Loucy (cell line): ENCODE measurements around the gene UBTD2.

Source experiments
- H2AFZ ChIP-seq: fragments of 200-600 bp; sonication (generic); 2 replicates; pipeline ENCODE4 v1.6.0; 2016; ENCODE audit warnings: antibody characterized with exemption, mild to moderate bottlenecking, low read length, moderate library complexity
- H3F3A ChIP-seq: fragments of 200-600 bp; 2 replicates; pipeline ENCODE4 v1.6.0; 2016; ENCODE audit warnings: antibody characterized with exemption, low read depth, mild to moderate bottlenecking
- H3K27me3 ChIP-seq: fragments of 200-600 bp; sonication (generic); 2 replicates; pipeline ENCODE4 v1.6.1; 2014; ENCODE audit warnings: low read length, mild to moderate bottlenecking; ENCODE audit not compliant: insufficient read depth, poor library complexity, severe bottlenecking
- H3K36me3 ChIP-seq: fragments of 200-600 bp; sonication (generic); 2 replicates; pipeline ENCODE4 v1.6.1; 2016; ENCODE audit warnings: low read length; ENCODE audit not compliant: insufficient read depth
- H3K4me1 ChIP-seq: fragments of 200-600 bp; sonication (generic); 2 replicates; pipeline ENCODE4 v1.5.1; 2014; ENCODE audit warnings: low read length, mild to moderate bottlenecking; ENCODE audit not compliant: insufficient read depth, poor library complexity, severe bottlenecking
- H3K4me2 ChIP-seq: fragments of 200-600 bp; sonication (generic); 2 replicates; pipeline ENCODE4 v1.6.0; 2014; ENCODE audit warnings: antibody characterized with exemption, low read length, low read depth, mild to moderate bottlenecking; ENCODE audit not compliant: poor library complexity, severe bottlenecking
- H3K4me3 ChIP-seq: fragments of 200-600 bp; sonication (generic); 2 replicates; pipeline ENCODE4 v1.5.1; 2014; ENCODE audit warnings: low read length, mild to moderate bottlenecking, mixed read lengths; ENCODE audit not compliant: poor library complexity, severe bottlenecking
- H3K79me2 ChIP-seq: fragments of 200-600 bp; sonication (generic); 2 replicates; pipeline ENCODE4 v1.6.1; 2014; ENCODE audit warnings: low read length; ENCODE audit not compliant: insufficient read depth
- H3K9ac ChIP-seq: fragments of 200-600 bp; sonication (generic); 2 replicates; pipeline ENCODE4 v1.6.0; 2014; ENCODE audit warnings: mild to moderate bottlenecking, low read depth, low read length, moderate library complexity; ENCODE audit not compliant: poor library complexity, severe bottlenecking
- H3K9me2 ChIP-seq: fragments of 200-600 bp; sonication (generic); replicated peaks from 2 replicates; pipeline ENCODE4 v1.6.1; 2016; ENCODE audit warnings: low read depth, low read length, mixed read lengths
- H3K9me3 ChIP-seq: fragments of 200-600 bp; sonication (generic); 2 replicates; pipeline ENCODE4 v1.6.1; 2014; ENCODE audit warnings: mild to moderate bottlenecking, antibody characterized with exemption, low read length, low read depth; ENCODE audit not compliant: insufficient read depth
- H4K20me1 ChIP-seq: fragments of 200-600 bp; sonication (generic); 2 replicates; pipeline ENCODE4 v1.6.0; 2014; ENCODE audit warnings: antibody characterized with exemption, low read length, mild to moderate bottlenecking; ENCODE audit not compliant: insufficient read depth, poor library complexity, severe bottlenecking
- CTCF ChIP-seq: fragments of 200-600 bp; sonication (generic); conservative IDR thresholded peaks from 2 replicates; pipeline ENCODE4 v1.5.1; 2014; ENCODE audit warnings: mild to moderate bottlenecking, antibody characterized with exemption, low read length
- EZH2phosphoT487 ChIP-seq: fragments of 200-600 bp; IDR thresholded peaks from 2 replicates; pipeline ENCODE4 v1.6.1; 2018; ENCODE audit warnings: antibody characterized with exemption, mild to moderate bottlenecking, moderate library complexity, borderline replicate concordance

Gene UBTD2

GRCh38 chr5:172311605-172312004 lies 28.0 kb upstream of the UBTD2 start:
- Histone ChIP-seq H3K9ac (no peak overlapping the region), H3K36me3 (no peaks in the 10 kb centered on the region), H3K4me3 (no peak overlapping the region), H3K27me3 (no peaks in the 10 kb centered on the region), H3K79me2 (no peaks in the 10 kb centered on the region), H4K20me1 (no peaks in the 10 kb centered on the region), H3K9me2 (no peaks in the 10 kb centered on the region), H3K4me2 (no peak overlapping the region), H3F3A (no peaks in the 10 kb centered on the region), H3K9me3 (no peaks in the 10 kb centered on the region), H2AFZ (no peak overlapping the region), H3K4me1 (no peaks in the 10 kb centered on the region)
- TF ChIP-seq CTCF (no peak), EZH2phosphoT487 (no peak)

- Histone ChIP-seq H3K79me2 (no peaks in the 10 kb centered on the region), H3K9me3 (no peaks in the 10 kb centered on the region), H4K20me1 (no peaks in the 10 kb centered on the region), H3K4me2 (no peak overlapping the region), H3K9ac (no peak overlapping the region), H3K27me3 (no peaks in the 10 kb centered on the region), H3K4me1 (no peaks in the 10 kb centered on the region), H3K4me3 (no peak overlapping the region), H3F3A (no peaks in the 10 kb centered on the region), H3K9me2 (no peaks in the 10 kb centered on the region), H2AFZ (no peak overlapping the region), H3K36me3 (no peaks in the 10 kb centered on the region)
- TF ChIP-seq CTCF (no peak), EZH2phosphoT487 (no peak)
Observed at GRCh38 chr5:172311026-172311425, 27.5 kb upstream of the UBTD2 start.

- Histone ChIP-seq H3F3A (no peaks in the 10 kb centered on the region), H3K27me3 (no peaks in the 10 kb centered on the region), H4K20me1 (no peaks in the 10 kb centered on the region), H2AFZ (no peak overlapping the region), H3K79me2 (no peaks in the 10 kb centered on the region), H3K9me3 (no peaks in the 10 kb centered on the region; the same call in 1 of the 2 replicates), H3K9me2 (no peaks in the 10 kb centered on the region), H3K36me3 (no peaks in the 10 kb centered on the region), H3K4me2 (no peak overlapping the region), H3K4me3 (no peak overlapping the region), H3K9ac (no peak overlapping the region), H3K4me1 (no peaks in the 10 kb centered on the region)
- TF ChIP-seq CTCF: no peak
- no peak for TF ChIP-seq EZH2phosphoT487
Observed at GRCh38 chr5:172305380-172305779, 21.8 kb upstream of the UBTD2 start.
